ENCODE results near the gene TMEM74B.

Gene TMEM74B

GRCh38 chr20:1185790-1186334 lies 1.1 kb upstream of the TMEM74B start:
- Histone ChIP-seq H3K9ac (ENCODE audit: low read length) (no peak overlapping the region), H3K4me1 (ENCODE audit: control insufficient read depth, insufficient read depth, low read length) (peaks cover 28% of the 10 kb centered on the region), H3K4me3 (ENCODE audit: low read length) (no peak overlapping the region), H3K27me3 (ENCODE audit: control insufficient read depth, insufficient read depth, low read length) (peaks cover 27% of the 10 kb centered on the region), H3K9me3 (ENCODE audit: control insufficient read depth, low read length) (no peaks in the 10 kb centered on the region), H3K36me3 (ENCODE audit: control insufficient read depth, insufficient read depth, low read length) (peaks cover 4% of the 10 kb centered on the region)

DNA sequence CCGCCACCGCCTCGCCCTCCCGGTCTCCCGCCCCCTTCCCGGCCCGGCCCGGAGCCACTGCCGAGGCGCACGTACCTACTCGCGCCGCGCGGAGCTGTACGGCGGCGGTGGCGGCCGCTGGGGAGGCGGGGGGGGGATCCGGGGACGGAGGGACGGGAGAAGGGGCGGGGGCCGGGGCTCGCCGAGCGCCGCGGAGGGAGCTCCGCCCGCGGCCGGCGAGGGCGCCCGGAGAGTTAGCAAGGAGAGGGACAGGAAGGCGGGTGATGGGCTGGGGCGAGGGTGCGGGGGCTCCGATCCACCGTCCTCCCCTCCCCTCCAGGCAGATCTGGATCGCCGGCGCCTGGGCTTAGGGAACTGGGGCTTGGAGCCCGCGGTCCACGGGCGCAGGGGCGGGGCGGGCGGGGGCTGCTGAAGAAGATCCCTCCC lies 548 bp upstream of the TMEM74B start:
- peaks cover 6% of the 10 kb centered on the region for H3K36me3 ChIP-seq (ENCODE audit: control insufficient read depth, insufficient read depth, low read length)
- no peak overlapping the region for H3K4me3 ChIP-seq (ENCODE audit: low read length)
- H3K9me3 ChIP-seq (ENCODE audit: control insufficient read depth, low read length) = no peaks in the 10 kb centered on the region
- no peak overlapping the region for H3K9ac ChIP-seq (ENCODE audit: low read length)
- peaks cover 28% of the 10 kb centered on the region for H3K4me1 ChIP-seq (ENCODE audit: control insufficient read depth, insufficient read depth, low read length)
- peaks cover 27% of the 10 kb centered on the region for H3K27me3 ChIP-seq (ENCODE audit: control insufficient read depth, insufficient read depth, low read length)

DNA sequence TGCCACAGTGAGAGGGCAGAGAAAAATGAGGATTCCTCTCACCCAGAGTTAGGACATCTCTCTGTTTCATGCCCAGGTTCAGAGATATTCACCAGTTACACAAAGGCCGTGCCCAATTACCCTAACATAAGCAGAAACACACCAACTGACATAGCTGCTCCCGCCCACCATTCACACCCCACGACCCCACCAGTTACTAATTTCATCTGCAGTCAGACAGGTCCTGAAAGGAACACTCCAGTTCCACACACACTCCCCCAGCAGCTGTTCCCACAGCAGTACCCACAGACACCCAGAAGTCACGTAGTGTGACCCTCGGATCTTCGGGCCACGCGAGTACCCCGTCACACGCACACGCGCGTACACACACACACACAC lies 532 bp downstream of the TMEM74B start:
- Histone ChIP-seq H3K4me1 (ENCODE audit: control insufficient read depth, insufficient read depth, low read length) (peaks cover 28% of the 10 kb centered on the region), H3K9me3 (ENCODE audit: control insufficient read depth, low read length) (no peaks in the 10 kb centered on the region), H3K9ac (ENCODE audit: low read length) (peak overlapping the region; percentile 20), H3K4me3 (ENCODE audit: low read length) (no peak overlapping the region), H3K27me3 (ENCODE audit: control insufficient read depth, insufficient read depth, low read length) (peaks cover 27% of the 10 kb centered on the region), H3K36me3 (ENCODE audit: control insufficient read depth, insufficient read depth, low read length) (peaks cover 6% of the 10 kb centered on the region)

- peaks cover 23% of the 10 kb centered on the region for H3K4me1 ChIP-seq (ENCODE audit: control insufficient read depth, insufficient read depth, low read length)
- peaks cover 6% of the 10 kb centered on the region for H3K36me3 ChIP-seq (ENCODE audit: control insufficient read depth, insufficient read depth, low read length)
- no peak overlapping the region for H3K9ac ChIP-seq (ENCODE audit: low read length)
- no peak overlapping the region for H3K4me3 ChIP-seq (ENCODE audit: low read length)
- no peaks in the 10 kb centered on the region for H3K9me3 ChIP-seq (ENCODE audit: control insufficient read depth, low read length)
- H3K27me3 ChIP-seq (ENCODE audit: control insufficient read depth, insufficient read depth, low read length) = peaks cover 27% of the 10 kb centered on the region
These were observed 1.6 kb downstream of the TMEM74B start for GRCh38 chr20:1183153-1183552.

- H3K36me3 ChIP-seq (ENCODE audit: control insufficient read depth, insufficient read depth, low read length) = peaks cover 6% of the 10 kb centered on the region
These were observed 2.7 kb downstream of the TMEM74B start for GRCh38 chr20:1182106-1182505.

DNA sequence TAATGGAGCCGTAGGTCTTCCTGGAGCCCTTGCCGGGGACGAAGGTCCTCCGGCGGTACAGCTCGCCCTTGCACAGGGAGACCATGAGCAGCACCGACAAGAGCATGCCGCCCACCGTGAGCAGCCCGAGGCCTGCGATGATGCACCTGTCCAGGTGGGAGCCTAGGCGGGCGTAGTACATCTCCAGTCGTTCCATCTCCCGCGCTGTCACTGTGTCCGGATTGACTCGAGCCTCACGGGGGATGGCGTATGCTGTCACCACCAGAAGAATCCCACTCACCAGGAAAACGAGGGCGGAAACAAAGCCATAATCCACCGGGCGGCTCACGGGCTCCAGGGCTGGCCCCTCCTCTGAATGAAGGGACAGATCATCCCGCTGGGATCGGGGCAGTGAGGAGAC lies 3.8 kb downstream of the TMEM74B start:
- peaks cover 3% of the 10 kb centered on the region for H3K4me1 ChIP-seq (ENCODE audit: control insufficient read depth, insufficient read depth, low read length)
- peaks cover 24% of the 10 kb centered on the region for H3K27me3 ChIP-seq (ENCODE audit: control insufficient read depth, insufficient read depth, low read length)
- H3K9me3 ChIP-seq (ENCODE audit: control insufficient read depth, low read length) = no peaks in the 10 kb centered on the region
- no peak overlapping the region for H3K9ac ChIP-seq (ENCODE audit: low read length)
- no peak overlapping the region for H3K4me3 ChIP-seq (ENCODE audit: low read length)
- H3K36me3 ChIP-seq (ENCODE audit: control insufficient read depth, insufficient read depth, low read length) = peaks cover 6% of the 10 kb centered on the region

More at GRCh38 chr20:1182106-1182505, 2.7 kb downstream of the TMEM74B start:
- Histone ChIP-seq H3K9ac (ENCODE audit: low read length) (no peak overlapping the region), H3K9me3 (ENCODE audit: control insufficient read depth, low read length) (no peaks in the 10 kb centered on the region), H3K4me3 (ENCODE audit: low read length) (no peak overlapping the region), H3K27me3 (ENCODE audit: control insufficient read depth, insufficient read depth, low read length) (peaks cover 27% of the 10 kb centered on the region), H3K4me1 (ENCODE audit: control insufficient read depth, insufficient read depth, low read length) (peaks cover 14% of the 10 kb centered on the region)

GRCh38 chr20:1178623-1179022 lies 6.2 kb downstream of the TMEM74B start:
- H3K4me3 ChIP-seq (ENCODE audit: low read length) = no peak overlapping the region
- H3K9ac ChIP-seq (ENCODE audit: low read length) = no peak overlapping the region
- no peaks in the 10 kb centered on the region for H3K9me3 ChIP-seq (ENCODE audit: control insufficient read depth, low read length)
- H3K27me3 ChIP-seq (ENCODE audit: control insufficient read depth, insufficient read depth, low read length) = peaks cover 8% of the 10 kb centered on the region
- no peaks in the 10 kb centered on the region for H3K4me1 ChIP-seq (ENCODE audit: control insufficient read depth, insufficient read depth, low read length)
- H3K36me3 ChIP-seq (ENCODE audit: control insufficient read depth, insufficient read depth, low read length) = peaks cover 6% of the 10 kb centered on the region

DNA sequence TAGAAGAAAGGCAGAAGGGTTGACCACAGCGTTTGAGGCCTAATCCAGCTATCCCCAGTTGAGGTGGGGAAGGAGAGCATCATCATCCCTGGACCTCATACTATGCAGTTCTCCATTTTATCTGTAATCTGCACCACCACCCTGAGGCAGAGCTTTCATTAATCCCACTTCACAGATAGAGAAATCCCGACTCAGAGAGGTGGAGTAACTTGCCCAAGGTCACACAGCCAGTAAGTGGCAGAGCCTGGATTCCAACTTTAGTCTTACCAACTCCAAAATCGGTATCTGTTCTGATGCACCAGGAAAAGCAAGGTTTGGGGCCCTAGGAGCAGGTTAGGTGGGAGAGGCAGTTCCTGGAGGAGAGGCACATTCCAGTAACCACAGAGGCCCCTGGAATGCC lies 6.7 kb downstream of the TMEM74B start:
- no peak overlapping the region for H3K9ac ChIP-seq (ENCODE audit: low read length)
- peaks cover 6% of the 10 kb centered on the region for H3K36me3 ChIP-seq (ENCODE audit: control insufficient read depth, insufficient read depth, low read length)
- H3K9me3 ChIP-seq (ENCODE audit: control insufficient read depth, low read length) = no peaks in the 10 kb centered on the region
- H3K4me1 ChIP-seq (ENCODE audit: control insufficient read depth, insufficient read depth, low read length) = no peaks in the 10 kb centered on the region
- H3K27me3 ChIP-seq (ENCODE audit: control insufficient read depth, insufficient read depth, low read length) = peaks cover 2% of the 10 kb centered on the region
- no peak overlapping the region for H3K4me3 ChIP-seq (ENCODE audit: low read length)

DNA sequence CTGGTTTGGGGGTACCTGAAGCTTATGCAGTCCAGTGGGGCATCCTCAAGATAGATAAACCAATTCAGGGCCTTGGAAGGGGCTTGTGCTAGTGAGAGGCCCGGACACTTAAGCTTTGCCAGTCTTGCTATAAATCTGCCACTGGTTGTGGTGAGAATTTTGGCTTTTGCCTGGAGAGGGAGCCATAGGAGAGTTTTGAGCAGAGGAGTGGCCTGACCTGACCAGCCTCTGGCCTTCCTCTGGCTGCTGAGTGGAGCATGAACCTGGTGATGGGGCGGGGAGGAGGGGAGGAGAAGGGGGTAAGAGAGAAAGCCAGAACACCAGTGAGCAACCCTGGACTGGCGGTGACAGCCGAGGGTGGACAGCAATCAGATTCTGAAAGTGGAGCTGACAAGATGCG lies 7.1 kb downstream of the TMEM74B start:
- Histone ChIP-seq H3K9me3 (ENCODE audit: control insufficient read depth, low read length) (no peaks in the 10 kb centered on the region), H3K4me3 (ENCODE audit: low read length) (no peak overlapping the region), H3K27me3 (ENCODE audit: control insufficient read depth, insufficient read depth, low read length) (no peaks in the 10 kb centered on the region), H3K9ac (ENCODE audit: low read length) (no peak overlapping the region), H3K4me1 (ENCODE audit: control insufficient read depth, insufficient read depth, low read length) (no peaks in the 10 kb centered on the region), H3K36me3 (ENCODE audit: control insufficient read depth, insufficient read depth, low read length) (peaks cover 6% of the 10 kb centered on the region)

- no peaks in the 10 kb centered on the region for H3K36me3 ChIP-seq (ENCODE audit: control insufficient read depth, insufficient read depth, low read length)
- no peaks in the 10 kb centered on the region for H3K9me3 ChIP-seq (ENCODE audit: control insufficient read depth, low read length)
- H3K4me1 ChIP-seq (ENCODE audit: control insufficient read depth, insufficient read depth, low read length) = no peaks in the 10 kb centered on the region
- no peaks in the 10 kb centered on the region for H3K27me3 ChIP-seq (ENCODE audit: control insufficient read depth, insufficient read depth, low read length)
- H3K4me3 ChIP-seq (ENCODE audit: low read length) = no peak overlapping the region
- H3K9ac ChIP-seq (ENCODE audit: low read length) = no peak overlapping the region
These were observed 10.0 kb downstream of the TMEM74B start for GRCh38 chr20:1174787-1175186.

GRCh38 chr20:1173698-1174097 lies 11.1 kb downstream of the TMEM74B start:
- Histone ChIP-seq H3K27me3 (ENCODE audit: control insufficient read depth, insufficient read depth, low read length) (no peaks in the 10 kb centered on the region), H3K9me3 (ENCODE audit: control insufficient read depth, low read length) (no peaks in the 10 kb centered on the region), H3K4me3 (ENCODE audit: low read length) (no peak overlapping the region), H3K9ac (ENCODE audit: low read length) (no peak overlapping the region), H3K4me1 (ENCODE audit: control insufficient read depth, insufficient read depth, low read length) (no peaks in the 10 kb centered on the region), H3K36me3 (ENCODE audit: control insufficient read depth, insufficient read depth, low read length) (no peaks in the 10 kb centered on the region)

DNA sequence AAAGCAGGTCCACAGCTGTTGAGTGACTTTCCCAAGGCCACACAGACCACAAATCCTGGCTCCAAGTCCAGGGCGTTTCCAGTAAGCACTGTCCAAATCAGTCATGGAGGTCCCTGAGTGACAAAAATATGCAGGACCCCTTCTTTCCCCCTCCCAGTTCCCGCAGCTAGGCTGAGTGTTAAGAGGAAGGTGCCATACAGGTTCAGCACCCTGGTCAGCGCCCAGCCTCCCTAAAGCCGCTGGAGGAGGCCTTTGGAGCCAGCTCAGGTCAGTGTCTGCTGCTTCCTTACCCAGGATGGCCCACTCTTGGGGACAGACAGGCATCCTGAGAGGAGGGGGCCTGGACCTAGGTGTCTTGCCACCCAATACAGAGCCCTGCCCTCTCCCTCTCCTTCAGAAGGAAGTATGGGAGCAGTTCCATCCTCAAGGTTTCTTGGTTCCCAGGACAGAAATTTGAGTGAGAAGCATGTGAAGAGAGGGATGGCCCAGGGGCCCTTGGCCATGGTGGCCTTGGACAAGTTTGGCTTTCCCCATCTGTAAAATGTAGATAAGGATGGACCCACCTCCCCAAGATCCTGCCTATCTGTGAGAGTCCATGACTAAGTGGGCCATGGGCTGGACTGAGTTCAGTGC lies 13.2 kb downstream of the TMEM74B start:
- no peaks in the 10 kb centered on the region for H3K9me3 ChIP-seq (ENCODE audit: control insufficient read depth, low read length)
- H3K4me3 ChIP-seq (ENCODE audit: low read length) = no peak overlapping the region
- H3K9ac ChIP-seq (ENCODE audit: low read length) = no peak overlapping the region
- no peaks in the 10 kb centered on the region for H3K27me3 ChIP-seq (ENCODE audit: control insufficient read depth, insufficient read depth, low read length)
- H3K4me1 ChIP-seq (ENCODE audit: control insufficient read depth, insufficient read depth, low read length) = no peaks in the 10 kb centered on the region
- H3K36me3 ChIP-seq (ENCODE audit: control insufficient read depth, insufficient read depth, low read length) = peaks cover under 1% of the 10 kb centered on the region

- no peaks in the 10 kb centered on the region for H3K4me1 ChIP-seq (ENCODE audit: control insufficient read depth, insufficient read depth, low read length)
- no peaks in the 10 kb centered on the region for H3K27me3 ChIP-seq (ENCODE audit: control insufficient read depth, insufficient read depth, low read length)
- H3K4me3 ChIP-seq (ENCODE audit: low read length) = no peak overlapping the region
- H3K36me3 ChIP-seq (ENCODE audit: control insufficient read depth, insufficient read depth, low read length) = peaks cover 15% of the 10 kb centered on the region
- no peak overlapping the region for H3K9ac ChIP-seq (ENCODE audit: low read length)
- no peaks in the 10 kb centered on the region for H3K9me3 ChIP-seq (ENCODE audit: control insufficient read depth, low read length)
These were observed 15.6 kb downstream of the TMEM74B start for GRCh38 chr20:1169224-1169623.

All from mucosa of stomach (tissue), 1 donor.